Adrenal gland (tissue), 12 donors: Measurements from ENCODE around the gene RGS1. TPM values are rescaled to one million over a fixed set of nuclear protein-coding genes. Genes with fewer than 3 reads are reported as not detected.

Experiments used
- DNase-seq, 7 donors: peaks; one replicate each; pipeline ENCODE4 v3.0.0-alpha.2; 2019 to 2020
- H3K27ac ChIP-seq, 5 donors: fragments of 200-600 bp; sonication (generic) in 4 of 5; 1 replicate in 3 of 5; 2 replicates in 2 of 5; pipeline versions ENCODE4 v1.5.1 to v1.8.0; 2016 to 2020; ENCODE audit warnings: mild to moderate bottlenecking in 1 of 5
- H3K27me3 ChIP-seq: fragments of 200-600 bp; 2 replicates; pipeline ENCODE4 v1.8.0; 2021
- H3K36me3 ChIP-seq, 2 donors: fragments of 200-600 bp; replicated peaks in 1 of 2; 1 replicate in 1 of 2; 2 replicates in 1 of 2; pipeline versions ENCODE4 v1.5.1 to v1.8.0; 2018 to 2022
- H3K4me1 ChIP-seq, 2 donors: fragments of 200-600 bp; replicated peaks in 1 of 2; 1 replicate in 1 of 2; 2 replicates in 1 of 2; pipeline versions ENCODE4 v1.5.1 to v1.8.0; 2018 to 2021
- H3K4me3 ChIP-seq, 4 donors: fragments of 200-600 bp; sonication (generic) in 3 of 4; one replicate each; pipeline ENCODE4 v1.5.1; 2016 to 2018
- H3K9me3 ChIP-seq, 3 donors: fragments of 200-600 bp; sonication (generic) in 1 of 3; replicated peaks in 1 of 3; 1 replicate in 2 of 3; 2 replicates in 1 of 3; pipeline versions ENCODE4 v1.5.1 to v1.8.0; 2016 to 2021
- CTCF ChIP-seq, 6 experiments: fragments of 450-650 bp in 4 of 6; fragments of 200-600 bp in 2 of 6; sonication (generic) in 1 of 6; IDR thresholded peaks; 1 replicate in 5 of 6; 2 replicates in 1 of 6; pipeline versions ENCODE4 v1.5.1 to v1.8.0; 2016 to 2021; ENCODE audit warnings: antibody characterized with exemption in 6 of 6, mild to moderate bottlenecking in 2 of 6, moderate library complexity in 1 of 6
- POLR2A ChIP-seq, 2 donors: fragments of 450-650 bp; IDR thresholded peaks; one replicate each; pipeline ENCODE4 v1.6.1; 2017; ENCODE audit warnings: antibody characterized with exemption in 2 of 2, mild to moderate bottlenecking in 2 of 2, moderate library complexity in 1 of 2
- WGBS, 4 donors: extraction: QIAGEN DNeasy Blood & Tissue Kit in 2 of 4; methylation state at CpG; one replicate each; pipeline versions ENCODE4 v1.1.5 to v1.1.7; 2013 to 2017; 5-methylcytosine and 5-hydroxymethylcytosine counted together
- intact Hi-C, 2 donors: fragments of 100-400 bp; cut with DNase I; formaldehyde crosslinking; loops; one replicate each; pipeline versions ENCODE4 v1.14.1 to v1.15.0; 2022 to 2023
- polyA plus RNA-seq, 3 donors: library from polyadenylated mRNA; stranded (reverse); fragments of 200-250 nt in 2 of 3; fragments of 350-450 nt in 1 of 3; fragmentation: Illumina TruSeq in 1 of 3; extraction: RNeasy Lipid Tissue Mini Kit (QIAGEN cat#74804) in 1 of 3; gene quantifications; one replicate each; pipeline ENCODE4 v1.2.3, GENCODE V29; 2013 to 2014
- total RNA-seq, 9 donors: library from RNA; depleted of rRNA in 4 of 9; stranded (reverse); fragments of >200 nt in 4 of 9; fragments of 120-200 nt in 1 of 9; fragmentation: NEBNext Ultra II Directional in 1 of 9; extraction: Animal tissue kit (Norgen Biotek cat#: 25700) in 1 of 9; gene quantifications; one replicate each; pipeline versions ENCODE4 v1.1.0 to v1.2.4, GENCODE V29; 2013 to 2023
- donor health status: healthy with polysubstance abuse.
- donor health status: Bipolar disorder and iron deficiency.
- donor health status: DM: yes; HTN: yes; CAD: no.
- donor health status: DM: no; HTN: no; CAD: no.
- donor health status: DM: no; HTN: no; CAD: no.
- donor health status: DM: yes; HTN: yes; CAD: no.

The RGS1 gene
- total and polyA plus RNA-seq, 12 donors: 2.4 to 124 (median 9.4) TPM

- Histone ChIP-seq H3K27me3 (no peaks in the 10 kb centered on the region), H3K4me3 (no peak overlapping the region), H3K4me1 (peaks cover 0 to 17% of the 10 kb centered on the region in 2 donors), H3K27ac (no peak overlapping the region), H3K9me3 (no peaks in the 10 kb centered on the region), H3K36me3 (no peaks in the 10 kb centered on the region)
- WGBS, 4 donors: 60 to 65% (median 61%) methylated on average over 2 of the region's 2 CpGs
- TF ChIP-seq POLR2A (IDR thresholded peaks at IDR 0.05): no peak
- no peak for TF ChIP-seq CTCF (IDR thresholded peaks at IDR 0.05)
- intact Hi-C loops: no loop called here
- no peak for DNase-seq
These were observed 40.9 kb upstream of the RGS1 start for GRCh38 chr1:192534666-192535065.

- 69 to 92% (median 86%) methylated on average over 3 of the region's 3 CpGs for whole genome bisulfite sequencing, 4 donors
These were observed 39.5 kb upstream of the RGS1 start for GRCh38 chr1:192535916-192536664.

GRCh38 chr1:192538407-192539296 lies 36.9 kb upstream of the RGS1 start:
- no peak for TF ChIP-seq CTCF (IDR thresholded peaks at IDR 0.05)
- no peak for TF ChIP-seq POLR2A (IDR thresholded peaks at IDR 0.05)
- H3K27ac ChIP-seq: peak overlapping the region in 1 of 5 donors; percentile 17
- H3K27me3 ChIP-seq: no peaks in the 10 kb centered on the region
- no peaks in the 10 kb centered on the region for H3K9me3 ChIP-seq
- H3K36me3 ChIP-seq: no peaks in the 10 kb centered on the region
- intact Hi-C loops: no loop called here
- no peak for DNase-seq
- H3K4me3 ChIP-seq: no peak overlapping the region
- 58 to 73% (median 68%) methylated on average over 3 of the region's 3 CpGs for WGBS, 4 donors
- H3K4me1 ChIP-seq: peaks cover 0 to 15% of the 10 kb centered on the region in 2 donors

More at GRCh38 chr1:192535916-192536664, 39.5 kb upstream of the RGS1 start:
- Histone ChIP-seq H3K27me3 (no peaks in the 10 kb centered on the region), H3K4me1 (peaks cover 0 to 15% of the 10 kb centered on the region in 2 donors), H3K27ac (no peak overlapping the region), H3K36me3 (no peaks in the 10 kb centered on the region), H3K9me3 (no peaks in the 10 kb centered on the region), H3K4me3 (no peak overlapping the region)
- TF ChIP-seq CTCF (IDR thresholded peaks at IDR 0.05) (no peak), POLR2A (IDR thresholded peaks at IDR 0.05) (no peak)
- DNase-seq: no peak
- intact Hi-C loops: no loop called here
